Activated T-cell treated with anti-CD3 and anti-CD28 coated beads, Interleukin-2, amount 50 U/mL, for 72 hours (primary cell): Measurements from ENCODE around the gene ATAD2B. TPM values are rescaled to one million over a fixed set of nuclear protein-coding genes. Genes with fewer than 3 reads are reported as not detected.
"Not testable (repeated sequence)": the region's sequence is repeated elsewhere in the genome, so short reads cannot be mapped to it uniquely, and the experiment has no call there.

ENCODE experiments used
- ATAC-seq, 2 donors: fragments of 150-1000 bp; cut with Tn5 transposase; replicated peaks in 1 of 2; 2 replicates each; pipeline ENCODE4 v1.10.0; 2021; ENCODE audit warnings: moderate library complexity in 2 of 2, mild to moderate bottlenecking in 1 of 2
- DNase-seq, 2 donors: peaks; one replicate each; pipeline ENCODE4 v3.0.0; 2021 to 2022; ENCODE audit warnings: mixed read lengths in 1 of 2
- H3K27ac Mint-ChIP-seq: one replicate; pipeline ENCODE4 v1.8.0; 2022; ENCODE audit warnings: mild to moderate bottlenecking, moderate library complexity, mixed read lengths
- H3K27me3 Mint-ChIP-seq: one replicate; pipeline ENCODE4 v1.8.0; 2022; ENCODE audit warnings: low read depth, mixed read lengths
- H3K36me3 Mint-ChIP-seq, 2 donors: one replicate each; pipeline ENCODE4 v1.8.0; 2022; ENCODE audit warnings: mixed read lengths in 2 of 2, mild to moderate bottlenecking in 1 of 2; ENCODE audit not compliant: insufficient read depth in 2 of 2
- H3K4me1 Mint-ChIP-seq: one replicate; pipeline ENCODE4 v1.8.0; 2022; ENCODE audit warnings: low read depth, mixed read lengths
- H3K4me3 Mint-ChIP-seq, 2 donors: one replicate each; pipeline ENCODE4 v1.8.0; 2022; ENCODE audit warnings: mild to moderate bottlenecking in 2 of 2, mixed read lengths in 2 of 2, moderate library complexity in 2 of 2
- H3K9me3 Mint-ChIP-seq, 2 donors: one replicate each; pipeline ENCODE4 v1.8.0; 2022; ENCODE audit warnings: mixed read lengths in 2 of 2
- total RNA-seq, 2 donors: library from RNA; stranded (reverse); gene quantifications; one replicate each; pipeline ENCODE4 v1.2.3, GENCODE V29; 2022

Gene ATAD2B
- total RNA-seq, 2 donors from 2014 or later = 26.1 to 26.6 TPM

DNA sequence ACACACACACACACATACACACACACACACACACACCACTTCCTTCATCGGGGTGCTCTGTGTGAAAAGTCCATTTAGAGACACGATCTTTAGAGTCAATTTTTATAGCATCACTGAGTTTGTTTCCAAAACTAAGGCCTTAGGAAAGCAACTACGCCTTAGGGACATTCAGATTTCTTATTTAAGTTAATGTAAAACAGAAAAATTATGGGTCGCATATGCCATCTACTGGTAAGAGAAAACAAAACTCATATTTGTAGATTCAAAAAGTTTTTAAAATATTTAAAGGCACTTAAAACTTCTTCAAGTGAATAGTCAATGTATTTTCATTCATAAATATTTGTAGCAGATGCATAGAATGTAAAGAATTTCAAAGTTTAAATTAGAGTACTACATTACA lies 166.2 kb downstream of the ATAD2B start:
- peak overlapping the region; percentile 27 for H3K27ac Mint-ChIP-seq
- H3K27me3 Mint-ChIP-seq = no peaks in the 10 kb centered on the region
- DNase-seq (no peak), ATAC-seq (no peak)
- H3K4me3 Mint-ChIP-seq = no peak overlapping the region
- H3K9me3 Mint-ChIP-seq = no peaks in the 10 kb centered on the region
- peaks cover 5% of the 10 kb centered on the region for H3K4me1 Mint-ChIP-seq
- peaks cover 3 to 17% of the 10 kb centered on the region in 2 donors for H3K36me3 Mint-ChIP-seq

DNA sequence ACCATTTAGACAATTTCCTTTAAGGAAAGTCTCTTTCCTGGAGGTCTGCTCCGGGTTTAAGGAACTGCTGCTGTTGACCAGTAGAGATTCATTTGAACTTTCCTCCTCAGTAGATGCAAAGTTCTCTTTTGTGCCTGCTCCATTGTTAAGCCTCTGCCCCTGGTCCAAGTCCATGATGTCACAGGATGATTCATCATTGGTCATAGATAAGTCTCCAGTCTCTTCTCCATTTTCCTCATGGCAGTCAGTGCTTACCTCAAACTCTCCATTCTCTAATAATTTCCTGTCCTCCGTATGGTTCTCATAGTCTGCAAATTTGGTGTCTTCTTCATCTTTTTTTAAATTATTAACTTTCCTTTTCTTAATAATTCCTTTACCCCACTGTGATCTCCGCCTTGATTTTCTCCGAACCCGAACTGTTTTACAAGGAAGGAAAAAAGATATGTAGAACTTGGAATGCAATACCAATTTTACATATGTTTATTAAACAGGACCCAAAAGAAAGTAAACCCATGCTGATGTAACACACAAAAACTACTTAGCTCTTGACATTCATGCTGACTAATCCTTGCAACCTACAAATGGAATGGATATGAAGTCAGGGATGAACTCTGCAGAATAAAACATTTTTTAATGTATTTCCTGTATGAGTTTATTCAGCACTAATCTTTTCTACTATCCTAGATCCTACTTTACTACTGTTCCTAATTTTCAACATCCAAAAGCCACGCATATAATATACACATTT lies 169.1 kb downstream of the ATAD2B start:
- Mint-ChIP-seq H3K9me3 (no peaks in the 10 kb centered on the region), H3K4me1 (peaks cover 5% of the 10 kb centered on the region), H3K36me3 (peaks cover 3 to 24% of the 10 kb centered on the region in 2 donors), H3K27me3 (no peaks in the 10 kb centered on the region), H3K4me3 (no peak overlapping the region), H3K27ac (peak overlapping the region; percentile 64)
- no peak for ATAC-seq
- DNase-seq = no peak

DNA sequence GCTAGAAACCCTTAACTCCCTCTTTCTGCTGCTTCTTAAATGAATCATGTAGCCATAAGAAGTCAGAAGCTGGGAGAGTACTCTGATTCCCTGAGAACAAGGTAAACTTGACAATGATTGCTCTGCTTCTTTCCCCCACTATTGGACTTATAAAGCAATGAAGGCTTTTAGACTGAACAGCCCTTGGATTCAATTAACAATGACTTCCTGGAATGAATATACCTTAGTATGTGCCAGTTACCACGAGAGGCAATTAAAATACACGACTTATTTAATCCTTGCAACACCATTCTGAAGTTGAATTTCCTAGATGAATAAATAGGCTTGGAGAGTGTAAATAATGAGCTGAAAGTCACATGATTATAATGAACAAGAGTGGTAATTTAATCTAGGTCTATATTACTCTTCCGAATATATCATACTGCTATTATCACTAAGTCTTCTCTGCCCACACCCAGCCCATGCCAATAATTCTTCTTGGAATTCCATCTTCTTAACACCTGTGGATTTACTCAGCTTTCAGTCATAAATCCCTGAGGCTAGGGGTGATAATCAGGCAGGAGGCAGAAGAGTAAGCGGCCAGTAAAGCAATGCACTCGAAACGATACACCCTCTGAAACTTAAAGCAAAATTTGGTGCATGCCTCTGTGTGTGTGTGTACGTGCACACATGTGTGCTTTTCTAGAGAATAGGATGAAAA lies 170.2 kb downstream of the ATAD2B start:
- ATAC-seq (no peak), DNase-seq (no peak)
- no peak overlapping the region for H3K4me3 Mint-ChIP-seq
- H3K4me1 Mint-ChIP-seq = peaks cover 5% of the 10 kb centered on the region
- no peaks in the 10 kb centered on the region for H3K9me3 Mint-ChIP-seq
- peaks cover 3 to 24% of the 10 kb centered on the region in 2 donors for H3K36me3 Mint-ChIP-seq
- no peaks in the 10 kb centered on the region for H3K27me3 Mint-ChIP-seq
- peak overlapping the region; percentile 16 for H3K27ac Mint-ChIP-seq

DNA sequence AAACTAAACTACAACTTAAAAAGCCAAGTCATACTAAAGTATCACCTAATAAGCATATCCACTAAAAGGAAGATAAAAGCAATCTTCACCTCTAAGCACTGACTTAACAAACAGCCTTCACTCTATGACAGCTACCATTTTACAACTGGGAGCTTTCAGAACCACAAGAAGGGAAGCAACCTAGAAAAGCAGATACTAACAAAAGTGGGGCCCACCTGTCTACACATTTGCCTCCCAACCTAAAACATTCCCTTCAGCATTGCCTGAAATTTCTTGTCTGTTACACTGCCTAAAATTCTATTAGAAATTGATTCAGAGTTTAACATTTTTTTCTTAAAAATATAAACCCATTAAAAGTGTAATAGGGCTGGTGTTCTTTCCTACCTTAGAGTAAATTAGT lies 172.0 kb downstream of the ATAD2B start:
- Mint-ChIP-seq H3K27me3 (no peaks in the 10 kb centered on the region), H3K36me3 (peaks cover 2 to 22% of the 10 kb centered on the region in 2 donors), H3K9me3 (no peaks in the 10 kb centered on the region), H3K4me3 (no peak overlapping the region), H3K27ac (no peak overlapping the region), H3K4me1 (peaks cover 5% of the 10 kb centered on the region)
- ATAC-seq = no peak
- DNase-seq = no peak

DNA sequence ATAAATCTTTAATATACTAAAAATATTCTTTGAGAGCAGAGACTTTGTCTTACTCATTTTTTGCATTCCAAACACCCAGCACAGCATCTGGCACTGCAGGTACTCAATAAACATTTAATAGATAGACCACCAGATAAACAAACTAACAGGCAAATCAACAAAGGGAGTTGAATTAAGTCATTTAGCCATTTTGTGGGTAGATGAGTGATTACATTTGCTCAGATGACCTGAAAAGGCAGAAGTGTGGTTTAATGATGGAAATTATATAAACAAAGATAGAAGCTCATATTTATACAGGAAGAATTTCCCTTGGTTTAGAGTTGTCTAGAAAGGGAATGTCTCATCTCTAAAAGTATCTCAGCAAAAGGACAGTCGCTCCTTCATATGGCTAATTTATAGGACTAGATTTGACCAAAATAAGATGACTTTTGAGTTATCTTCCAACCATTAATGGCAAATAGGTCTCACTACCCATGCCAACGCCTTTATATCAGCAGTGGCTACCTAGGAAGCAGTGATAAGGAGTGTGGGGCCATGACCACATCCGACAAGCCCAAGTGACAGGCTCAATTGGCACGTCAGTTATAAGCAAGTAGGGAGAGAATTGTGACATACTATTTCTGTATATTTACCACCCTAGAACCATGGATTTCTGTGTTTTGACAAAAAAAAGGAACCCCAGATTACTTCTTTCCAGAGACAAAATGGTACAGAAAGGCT lies 173.5 kb downstream of the ATAD2B start:
- no peak overlapping the region for H3K27ac Mint-ChIP-seq
- no peaks in the 10 kb centered on the region for H3K27me3 Mint-ChIP-seq
- peaks cover 2 to 22% of the 10 kb centered on the region in 2 donors for H3K36me3 Mint-ChIP-seq
- H3K9me3 Mint-ChIP-seq = no peaks in the 10 kb centered on the region
- no peak for DNase-seq
- H3K4me3 Mint-ChIP-seq = no peak overlapping the region
- H3K4me1 Mint-ChIP-seq = peaks cover 5% of the 10 kb centered on the region
- ATAC-seq = no peak

DNA sequence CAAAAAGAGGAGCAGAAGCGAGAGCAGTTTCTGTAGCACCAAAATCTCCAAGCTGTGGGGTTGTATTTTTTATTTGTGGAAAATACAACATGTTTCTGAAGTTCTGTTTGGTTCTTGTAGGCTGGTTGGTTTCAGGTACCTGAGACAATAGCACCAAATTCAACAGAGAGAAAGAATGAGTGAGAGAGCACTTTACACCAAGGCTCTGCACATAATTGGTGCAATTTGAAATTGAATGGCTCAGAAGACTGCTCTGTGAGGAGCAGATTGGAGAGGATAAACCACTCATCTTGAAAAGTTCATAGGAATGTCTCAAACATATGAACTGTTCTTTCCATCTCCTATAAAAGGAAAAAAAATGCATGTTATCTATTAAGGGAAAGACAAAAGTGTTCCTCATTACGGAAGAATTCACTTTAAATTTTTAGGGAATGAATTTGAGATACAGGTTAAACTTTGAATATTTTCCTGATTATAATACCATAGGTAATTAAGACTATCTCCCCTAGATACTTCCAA lies 175.1 kb downstream of the ATAD2B start:
- Mint-ChIP-seq H3K27me3 (no peaks in the 10 kb centered on the region), H3K27ac (no peak overlapping the region), H3K4me3 (no peak overlapping the region), H3K4me1 (no peaks in the 10 kb centered on the region), H3K36me3 (peaks cover 0 to 10% of the 10 kb centered on the region in 2 donors), H3K9me3 (no peaks in the 10 kb centered on the region)
- no peak for ATAC-seq
- no peak for DNase-seq

DNA sequence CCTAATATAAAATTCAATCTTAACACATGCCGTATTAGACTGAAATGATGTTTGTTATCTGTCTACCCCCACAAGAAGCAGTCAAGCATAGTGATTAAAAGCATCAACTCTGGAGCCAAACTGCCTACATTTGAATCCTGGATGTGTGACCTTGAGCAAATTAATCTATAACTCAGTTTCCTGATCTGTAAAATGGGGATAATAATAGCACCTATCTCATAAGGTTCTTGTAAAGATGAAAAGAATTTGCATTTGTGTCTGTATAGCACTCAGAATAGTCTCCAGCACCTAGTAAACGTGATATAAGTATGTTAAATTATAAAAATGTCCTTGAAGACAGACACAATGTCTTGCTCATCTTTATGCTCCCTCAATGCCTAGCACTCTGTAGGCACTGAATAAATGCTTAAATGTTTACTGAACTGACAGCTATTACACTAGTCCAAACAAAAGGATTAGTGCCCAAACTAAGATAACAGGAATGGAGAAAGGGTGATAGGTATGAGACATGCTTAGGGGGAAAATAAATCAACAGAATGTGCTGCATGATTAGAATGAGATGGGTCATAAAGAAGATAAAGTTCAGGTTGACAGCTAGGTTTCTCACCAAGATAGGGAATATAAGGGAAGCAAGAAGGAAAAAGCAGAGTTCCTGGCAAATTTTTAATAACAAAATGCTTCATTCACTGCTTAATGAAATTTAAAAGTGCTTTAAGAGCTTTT lies 180.6 kb downstream of the ATAD2B start:
- no peak for DNase-seq
- Mint-ChIP-seq H3K9me3 (peaks cover 1% of the 10 kb centered on the region in 2 donors), H3K27me3 (no peaks in the 10 kb centered on the region), H3K4me3 (no peak overlapping the region), H3K27ac (no peak overlapping the region), H3K4me1 (no peaks in the 10 kb centered on the region), H3K36me3 (peaks cover 3 to 4% of the 10 kb centered on the region in 2 donors)
- no peak for ATAC-seq

DNA sequence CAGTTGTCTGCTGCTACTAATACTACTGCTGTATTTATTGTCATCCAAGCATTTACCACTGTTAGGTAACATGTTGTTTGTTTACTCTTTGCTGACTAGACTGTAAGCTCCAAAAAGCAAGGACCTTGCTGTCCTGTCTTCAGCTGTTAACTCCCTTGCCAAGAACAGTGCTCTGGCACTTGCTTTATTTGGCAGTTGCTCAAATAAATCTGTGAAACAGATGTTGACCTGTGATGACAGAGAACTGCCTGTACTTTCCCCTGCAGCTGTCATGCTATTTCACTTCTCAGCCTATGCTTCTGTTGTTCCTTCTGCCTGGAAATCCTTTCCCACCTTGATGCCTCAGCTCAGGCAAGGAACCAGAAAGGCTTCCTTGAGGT lies 181.2 kb downstream of the ATAD2B start:
- ATAC-seq (no peak), DNase-seq (no peak)
- Mint-ChIP-seq H3K27ac (no peak overlapping the region), H3K4me1 (no peaks in the 10 kb centered on the region), H3K27me3 (no peaks in the 10 kb centered on the region), H3K9me3 (peaks cover 1% of the 10 kb centered on the region in 2 donors), H3K36me3 (peaks cover 3 to 5% of the 10 kb centered on the region in 2 donors), H3K4me3 (no peak overlapping the region)

DNA sequence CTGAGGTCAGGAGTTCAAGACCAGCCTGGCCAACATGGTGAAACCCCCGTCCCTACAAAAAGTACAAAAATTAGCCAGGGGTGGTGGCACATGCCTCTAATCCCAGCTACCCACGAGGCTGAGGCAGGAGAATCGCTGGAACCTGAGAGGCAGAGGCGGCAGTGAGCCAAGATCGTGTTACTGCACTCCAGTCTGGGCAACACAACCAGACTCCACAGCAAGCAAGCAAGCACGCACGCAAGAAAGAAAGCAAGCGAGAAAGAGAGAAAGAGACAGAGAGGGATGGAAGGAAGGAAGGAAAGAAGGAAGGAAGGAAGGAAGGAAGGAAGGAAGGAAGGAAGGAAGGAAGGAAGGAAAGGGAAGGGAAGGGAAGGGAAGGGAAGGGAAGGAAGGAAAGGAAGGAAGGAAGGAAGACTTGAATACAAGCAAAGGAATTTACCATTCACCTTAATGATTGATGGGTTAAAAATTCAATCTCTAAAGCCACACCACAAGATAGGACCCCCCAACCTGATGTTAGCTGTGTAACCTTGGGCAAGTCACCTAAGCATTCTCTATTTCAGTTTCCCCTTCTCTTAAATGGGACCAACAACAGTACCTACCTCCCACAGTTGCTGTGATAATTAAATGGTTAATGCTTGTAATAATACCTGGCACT lies 181.7 kb downstream of the ATAD2B start:
- no peak for ATAC-seq
- peaks cover 3 to 6% of the 10 kb centered on the region in 2 donors for H3K36me3 Mint-ChIP-seq
- no peak for DNase-seq
- no peaks in the 10 kb centered on the region for H3K27me3 Mint-ChIP-seq
- H3K4me1 Mint-ChIP-seq = no peaks in the 10 kb centered on the region
- H3K9me3 Mint-ChIP-seq = peaks cover 1% of the 10 kb centered on the region in 2 donors
- no peak overlapping the region for H3K4me3 Mint-ChIP-seq
- no peak overlapping the region for H3K27ac Mint-ChIP-seq

DNA sequence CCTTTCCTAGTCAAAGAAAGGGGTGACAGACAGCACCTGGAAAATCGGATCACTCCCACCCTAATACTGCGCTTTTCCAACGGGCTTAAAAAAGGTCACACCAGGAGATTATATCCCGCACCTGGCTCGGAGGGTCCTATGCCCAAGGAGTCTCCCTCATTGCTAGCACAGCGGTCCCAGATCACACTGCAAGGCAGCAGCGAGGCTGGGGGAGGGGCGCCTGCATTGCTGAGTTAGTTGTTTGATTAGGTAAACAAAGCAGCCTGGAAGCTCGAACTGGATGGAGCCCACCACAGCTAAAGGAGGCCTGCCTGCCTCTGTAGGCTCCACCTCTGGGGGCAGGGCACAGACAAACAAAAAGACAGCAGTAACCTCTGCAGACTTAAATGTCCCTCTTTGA lies 190.1 kb downstream of the ATAD2B start:
- H3K4me1 Mint-ChIP-seq, H3K27me3 Mint-ChIP-seq, H3K4me3 Mint-ChIP-seq, ATAC-seq, H3K27ac Mint-ChIP-seq, DNase-seq, H3K9me3 Mint-ChIP-seq: not testable (repeated sequence)
- H3K36me3 Mint-ChIP-seq = peaks cover 6 to 15% of the 10 kb centered on the region in 2 donors

DNA sequence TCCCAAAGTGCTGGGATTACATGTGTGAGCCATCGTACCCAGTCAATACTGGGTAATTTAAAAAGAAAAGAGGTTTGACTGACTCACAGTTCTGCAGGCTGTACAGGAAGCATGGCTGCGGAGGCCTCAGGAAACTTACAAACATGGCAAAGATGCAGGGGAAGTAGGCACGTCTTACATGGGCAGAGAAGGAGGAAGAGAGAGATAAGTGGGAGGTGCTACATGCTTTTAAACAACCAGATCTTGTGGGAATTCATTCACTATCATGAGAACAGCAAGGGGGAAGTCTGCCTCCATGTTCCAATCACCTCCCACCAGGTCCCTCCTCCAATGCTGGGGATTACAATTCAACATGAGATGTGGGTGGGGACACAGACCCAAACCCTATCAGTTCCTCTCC lies 192.5 kb downstream of the ATAD2B start:
- Mint-ChIP-seq H3K27me3 (no peaks in the 10 kb centered on the region), H3K36me3 (peaks cover 7 to 15% of the 10 kb centered on the region in 2 donors), H3K9me3 (peaks cover 2 to 5% of the 10 kb centered on the region in 2 donors), H3K27ac (no peak overlapping the region), H3K4me3 (no peak overlapping the region), H3K4me1 (no peaks in the 10 kb centered on the region)
- DNase-seq = no peak
- no peak for ATAC-seq

DNA sequence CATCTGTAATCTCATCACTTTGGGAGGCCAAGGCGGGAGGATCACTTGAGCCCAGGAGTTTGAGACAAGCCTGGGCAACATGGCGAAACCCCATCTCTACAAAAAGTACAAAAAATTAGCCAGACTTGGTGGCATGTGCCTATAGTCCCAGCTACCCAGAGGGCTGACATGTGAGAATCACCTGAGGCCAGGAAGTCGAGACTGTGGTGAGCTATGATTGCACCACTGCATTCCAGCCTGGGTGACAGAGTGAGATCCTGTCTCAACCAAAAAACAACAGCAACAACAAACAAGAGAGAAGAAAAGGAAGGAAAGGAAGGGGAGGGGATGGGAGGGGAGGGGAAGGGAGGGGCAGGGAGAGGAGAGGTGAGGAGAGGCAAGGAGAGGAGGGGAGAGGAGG lies 203.9 kb downstream of the ATAD2B start:
- peaks cover 8 to 16% of the 10 kb centered on the region in 2 donors for H3K9me3 Mint-ChIP-seq
- H3K27me3 Mint-ChIP-seq, ATAC-seq, H3K27ac Mint-ChIP-seq, H3K4me1 Mint-ChIP-seq, DNase-seq, H3K4me3 Mint-ChIP-seq: not testable (repeated sequence)
- H3K36me3 Mint-ChIP-seq = peaks cover 20 to 31% of the 10 kb centered on the region in 2 donors
